HepG2 (cell line): ENCODE measurements around the gene ADAMTS2. TPM values are rescaled to one million over a fixed set of nuclear protein-coding genes. Genes with fewer than 3 reads are reported as not detected.

Experiments
- ATAC-seq: fragments of 200-7000 bp; cut with Tn5 transposase; 3 replicates; pipeline ENCODE4 v1.9.1; 2020; ENCODE audit warnings: mild to moderate bottlenecking, moderate library complexity
- BruUV-seq: library from RNA; stranded (reverse); fragments of 400-500 nt; replicated peaks from 2 replicates; lab custom pipeline; 2021; lab: Mats Ljungman, UMichigan
- CTCF ChIA-PET: fragments of 300-600 bp; formaldehyde crosslinking; extraction: SDS; loops from one replicate; lab custom pipeline; 2021; ENCODE audit warnings: low total read pairs, inconsistent platforms, low intra/inter-chr PET ratio; lab: Yijun Ruan, JAX
- POLR2A ChIA-PET: fragments of 350-600 bp; sonication (Branson Sonifier 250); formaldehyde crosslinking; loops from one replicate; lab custom pipeline; 2020; ENCODE audit warnings: antibody characterized with exemption, inconsistent platforms; lab: Yijun Ruan, JAX
- DNase-seq: peaks from one replicate; pipeline ENCODE4 v3.0.0-alpha.2; 2015; ENCODE audit warnings: low spot score
- FAIRE-seq: peaks from 3 replicates; lab custom pipeline; 2011; peaks lifted over from hg19 to GRCh38; lab: Jason Lieb, UNC
- H2AFZ ChIP-seq: one replicate; pipeline ENCODE4 v1.6.1; 2011; ENCODE audit warnings: low read length, inconsistent platforms
- H3K27ac ChIP-seq: fragments of 300-600 bp; 3 replicates; pipeline ENCODE4 v1.8.0; 2011; ENCODE audit warnings: mixed run types, mild to moderate bottlenecking, mixed read lengths, low read length, inconsistent platforms; ENCODE audit not compliant: insufficient read depth; ENCODE audit errors: extremely low read length
- H3K27me3 ChIP-seq, 2 experiments: fragments of 200-600 bp in 1 of 2; 2 replicates in 1 of 2; 3 replicates in 1 of 2; pipeline versions ENCODE4 v1.6.0 to v1.8.0; 2011; ENCODE audit warnings: low read length in 2 of 2, mild to moderate bottlenecking in 2 of 2, moderate library complexity in 2 of 2, inconsistent platforms in 1 of 2; ENCODE audit not compliant: insufficient read depth in 2 of 2, control insufficient read depth in 1 of 2
- H3K36me3 ChIP-seq, 2 experiments: fragments of 200-600 bp in 1 of 2; replicated peaks in 1 of 2; 2 replicates in 1 of 2; 3 replicates in 1 of 2; pipeline versions ENCODE4 v1.5.1 to v1.8.0; 2011; ENCODE audit warnings: low read length in 2 of 2, inconsistent platforms in 1 of 2; ENCODE audit not compliant: insufficient read depth in 2 of 2, control insufficient read depth in 1 of 2
- H3K4me1 ChIP-seq: 2 replicates; pipeline ENCODE4 v1.5.1; 2012; ENCODE audit warnings: low read length, inconsistent platforms; ENCODE audit not compliant: insufficient read depth
- H3K4me2 ChIP-seq: 2 replicates; pipeline ENCODE4 v1.6.0; 2011; ENCODE audit warnings: low read depth, low read length, inconsistent platforms
- H3K4me3 ChIP-seq, 3 experiments: fragments of 200-600 bp in 1 of 3; sonication (generic), shearing (Covaris generic) in 1 of 3; replicated peaks in 1 of 3; 2 replicates each; pipeline ENCODE4 v1.5.1; 2011 to 2016; ENCODE audit warnings: low read length in 3 of 3, inconsistent platforms in 2 of 3, low read depth in 2 of 3, mild to moderate bottlenecking in 2 of 3, control low read depth in 1 of 3, mixed read lengths in 1 of 3; ENCODE audit not compliant: insufficient read depth in 1 of 3
- H3K79me2 ChIP-seq: one replicate; pipeline ENCODE4 v1.6.1; 2011; ENCODE audit warnings: low read length, inconsistent platforms; ENCODE audit not compliant: insufficient read depth
- H3K9ac ChIP-seq: 2 replicates; pipeline ENCODE4 v1.6.0; 2011; ENCODE audit warnings: mild to moderate bottlenecking, low read depth, low read length, inconsistent platforms; ENCODE audit not compliant: insufficient read depth
- H3K9me3 ChIP-seq: 2 replicates; pipeline ENCODE4 v1.5.1; 2012; ENCODE audit warnings: mild to moderate bottlenecking, low read length
- H4K20me1 ChIP-seq: 2 replicates; pipeline ENCODE4 v1.6.0; 2011; ENCODE audit warnings: inconsistent platforms, mild to moderate bottlenecking, low read length, moderate library complexity; ENCODE audit not compliant: insufficient read depth
- EEA1 ChIP-seq: sonication (generic); formaldehyde crosslinking; IDR thresholded peaks from 2 replicates; pipeline ENCODE4 v1.5.1; 2020; ENCODE audit warnings: mild to moderate bottlenecking, missing genetic modification reagents, borderline replicate concordance
- WGBS: methylation state at CpG from one replicate; pipeline ENCODE4 v1.1.6; 2017; ENCODE audit warnings: low lambda C conversion rate; 5-methylcytosine and 5-hydroxymethylcytosine counted together
- in situ Hi-C: cut with HindIII; loops from 2 replicates; pipeline ENCODE4 v1.10.0; 2017; ENCODE audit warnings: low pct_unique_long_range_greater_than_20kb; ENCODE audit not compliant: extremely low pct_ligation_motif_present
- intact Hi-C: fragments of 100-400 bp; cut with micrococcal nuclease; formaldehyde crosslinking; loops from one replicate; pipeline ENCODE4 v1.10.0; 2022; ENCODE audit not compliant: unreplicated experiment
- polyA plus RNA-seq, 8 experiments: library from polyadenylated mRNA; depleted of rRNA in 3 of 8; stranded (reverse) in 7 of 8; unstranded in 1 of 8; fragments of >200 nt; fragmentation: Illumina TruSeq in 4 of 8; extraction: Trizol in 4 of 8; gene quantifications; 2 replicates each; pipeline versions ENCODE4 v1.2.1 to v1.2.3, GENCODE V29; 2011 to 2016; ENCODE audit warnings: low read depth in 4 of 8, missing spikeins in 1 of 8, mixed read lengths in 1 of 8; ENCODE audit not compliant: insufficient read depth in 1 of 8
- total RNA-seq, 5 experiments: library from RNA; depleted of rRNA; stranded (reverse); fragments of >200 nt; fragmentation: Illumina TruSeq; extraction: Trizol; gene quantifications; 2 replicates each; pipeline ENCODE4 v1.2.3, GENCODE V29; 2016; ENCODE audit warnings: low read depth in 1 of 5
- TF ChIP-seq, protein P1 (sequence below): sonication (generic); formaldehyde crosslinking; IDR thresholded peaks from 2 replicates; pipeline ENCODE4 v1.9.0; 2021; ENCODE audit warnings: missing genetic modification reagents, mild to moderate bottlenecking, borderline replicate concordance
- TF ChIP-seq, protein P2 (sequence below), 2 experiments: sonication (generic) in 1 of 2; formaldehyde crosslinking in 1 of 2; IDR thresholded peaks; 2 replicates each; pipeline versions ENCODE4 v1.5.1 to v1.6.1; 2011 to 2020; ENCODE audit warnings: borderline replicate concordance in 1 of 2, low read depth in 1 of 2, low read length in 1 of 2, mild to moderate bottlenecking in 1 of 2, missing genetic modification reagents in 1 of 2, moderate library complexity in 1 of 2

ADAMTS2 gene
- total and polyA plus RNA-seq, 2 of the 13 experiments (the other 11 are each of a cell fraction or from before 2014, with no cell fraction given), result 0.24 to 3.5 TPM

GRCh38 chr5:179336126-179336870 is 9.0 kb downstream of the ADAMTS2 start:
- TF ChIP-seq, protein P1, sequence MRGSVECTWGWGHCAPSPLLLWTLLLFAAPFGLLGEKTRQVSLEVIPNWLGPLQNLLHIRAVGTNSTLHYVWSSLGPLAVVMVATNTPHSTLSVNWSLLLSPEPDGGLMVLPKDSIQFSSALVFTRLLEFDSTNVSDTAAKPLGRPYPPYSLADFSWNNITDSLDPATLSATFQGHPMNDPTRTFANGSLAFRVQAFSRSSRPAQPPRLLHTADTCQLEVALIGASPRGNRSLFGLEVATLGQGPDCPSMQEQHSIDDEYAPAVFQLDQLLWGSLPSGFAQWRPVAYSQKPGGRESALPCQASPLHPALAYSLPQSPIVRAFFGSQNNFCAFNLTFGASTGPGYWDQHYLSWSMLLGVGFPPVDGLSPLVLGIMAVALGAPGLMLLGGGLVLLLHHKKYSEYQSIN, result no peak
- TF ChIP-seq EEA1 (CRISPR knock-in tag), result no peak
- TF ChIP-seq, protein P2, sequence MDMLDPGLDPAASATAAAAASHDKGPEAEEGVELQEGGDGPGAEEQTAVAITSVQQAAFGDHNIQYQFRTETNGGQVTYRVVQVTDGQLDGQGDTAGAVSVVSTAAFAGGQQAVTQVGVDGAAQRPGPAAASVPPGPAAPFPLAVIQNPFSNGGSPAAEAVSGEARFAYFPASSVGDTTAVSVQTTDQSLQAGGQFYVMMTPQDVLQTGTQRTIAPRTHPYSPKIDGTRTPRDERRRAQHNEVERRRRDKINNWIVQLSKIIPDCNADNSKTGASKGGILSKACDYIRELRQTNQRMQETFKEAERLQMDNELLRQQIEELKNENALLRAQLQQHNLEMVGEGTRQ (IDR thresholded peaks at IDR 0.05; ENCODE audit: low read depth, low read length), result 0 out of 2 replicates have a peak, but pooled peaks have one; percentile 20
- TF ChIP-seq, protein P2 (CRISPR knock-in tag; IDR thresholded peaks at IDR 0.05; ENCODE audit: borderline replicate concordance), result no peak; the same call in 1 of the 2 replicates
- TF ChIP-seq, all 625 proteins: peak for 1
- ChIA-PET POLR2A (no interaction called here), CTCF (no interaction called here)
- H4K20me1 ChIP-seq, result no peaks in the 10 kb centered on the region
- BruUV-seq, result no TSS peak
- WGBS, result 38% methylated on average over 24 of the region's 36 CpGs
- no peaks in the 10 kb centered on the region for H3K79me2 ChIP-seq
- H3K4me3 ChIP-seq, result no peak overlapping the region
- H3K27me3 ChIP-seq, result peaks cover 1 to 56% of the 10 kb centered on the region in 2 experiments; a peak in 4 of 5 replicates
- H2AFZ ChIP-seq, result no peak overlapping the region
- H3K36me3 ChIP-seq, result no peaks in the 10 kb centered on the region
- H3K9ac ChIP-seq, result no peak overlapping the region
- no peaks in the 10 kb centered on the region for H3K9me3 ChIP-seq
- no peak overlapping the region for H3K4me2 ChIP-seq
- DNase-seq (no peak), FAIRE-seq (no peak), ATAC-seq (no peak)
- intact Hi-C loops, result no loop called here
- H3K27ac ChIP-seq, result no peak overlapping the region
- in situ Hi-C loops, result no loop called here
- H3K4me1 ChIP-seq, result no peaks in the 10 kb centered on the region
